GM10847 (cell line): ENCODE results near the gene PAPPA2.

Experiments used
- POLR2A ChIP-seq: IDR thresholded peaks from 2 replicates; pipeline ENCODE4 v1.6.1; 2011; ENCODE audit not compliant: insufficient read length; ENCODE audit errors: extremely low read depth

Gene PAPPA2

GRCh38 chr1:176479971-176480370, 17.0 kb downstream of the PAPPA2 start:
- TF ChIP-seq POLR2A, result no peak

GRCh38 chr1:176480750-176481149, 17.8 kb downstream of the PAPPA2 start:
- no peak for TF ChIP-seq POLR2A

- TF ChIP-seq POLR2A, result no peak
Measured at GRCh38 chr1:176485083-176485482, 22.1 kb downstream of the PAPPA2 start.

GRCh38 chr1:176494436-176494835, 31.5 kb downstream of the PAPPA2 start:
- no peak for TF ChIP-seq POLR2A

GRCh38 chr1:176499671-176500070, 36.7 kb downstream of the PAPPA2 start:
- no peak for TF ChIP-seq POLR2A

- no peak for TF ChIP-seq POLR2A
Measured at GRCh38 chr1:176501599-176501998, 38.6 kb downstream of the PAPPA2 start.

GRCh38 chr1:176504848-176505553, 42.0 kb downstream of the PAPPA2 start:
- TF ChIP-seq POLR2A, result no peak

- TF ChIP-seq POLR2A, result no peak
Measured at GRCh38 chr1:176512966-176513365, 50.0 kb downstream of the PAPPA2 start.

GRCh38 chr1:176515310-176515709, 52.3 kb downstream of the PAPPA2 start:
- TF ChIP-seq POLR2A, result no peak

GRCh38 chr1:176517484-176517883, 54.5 kb downstream of the PAPPA2 start:
- no peak for TF ChIP-seq POLR2A

GRCh38 chr1:176521211-176521610, 58.2 kb downstream of the PAPPA2 start:
- no peak for TF ChIP-seq POLR2A

- no peak for TF ChIP-seq POLR2A
Measured at GRCh38 chr1:176522310-176522845, 59.4 kb downstream of the PAPPA2 start.

GRCh38 chr1:176529395-176530090, 66.6 kb downstream of the PAPPA2 start:
- TF ChIP-seq POLR2A, result no peak

GRCh38 chr1:176531036-176531435, 68.1 kb downstream of the PAPPA2 start:
- no peak for TF ChIP-seq POLR2A

GRCh38 chr1:176531921-176532897, 69.2 kb downstream of the PAPPA2 start:
- TF ChIP-seq POLR2A, result no peak
